ENCODE data around the gene PRB4. TPM values are rescaled to one million over a fixed set of nuclear protein-coding genes. Genes with fewer than 3 reads are reported as not detected.

The PRB4 gene
- total and polyA plus RNA-seq, 11 donors, result not detected

GRCh38 chr12:11269607-11270006 lies 40.6 kb downstream of the PRB4 start, which contains the start of gene PRB3:
Gene PRB3, minus strand, starts transcription at chr12:11269707. Its CDS starts 38 bp downstream, at chr12:11269669.
- H3K9me3 ChIP-seq, result no peaks in the 10 kb centered on the region

DNA sequence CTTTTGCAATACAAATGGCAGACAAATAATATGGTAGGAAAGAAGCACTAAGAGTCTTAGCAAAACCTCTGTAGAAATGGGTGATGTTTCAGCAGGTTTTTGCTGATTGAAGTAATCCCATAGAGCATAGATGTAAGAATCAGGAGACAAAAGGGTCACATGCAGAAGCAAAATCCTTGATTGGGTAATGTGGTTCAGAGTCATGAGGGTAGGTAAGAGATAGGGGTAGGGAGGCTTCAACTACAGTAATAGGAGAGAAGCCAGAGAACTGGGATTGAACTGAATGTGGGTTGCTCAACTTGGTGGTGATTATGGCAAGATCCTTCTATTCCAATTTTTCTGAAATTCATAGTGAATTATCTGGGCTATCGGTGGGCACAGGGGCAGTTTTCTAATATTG lies 45.7 kb downstream of the PRB4 start:
- intact Hi-C loops (cut with DNase I), result no loop called here
- ATAC-seq (no peak), DNase-seq (no peak)
- Histone ChIP-seq H3K4me1 (no peaks in the 10 kb centered on the region), H3K27ac (no peak overlapping the region), H3K27me3 (no peaks in the 10 kb centered on the region), H3K4me3 (no peak overlapping the region), H3K9me3 (peaks cover 0 to 30% (median 0%) of the 10 kb centered on the region in 12 donors), H3K36me3 (no peaks in the 10 kb centered on the region)
- WGBS, 4 donors, result 95 to 100% (median 96%) methylated on average over 1 of the region's 1 CpG
- no peak for TF ChIP-seq POLR2A (IDR thresholded peaks at IDR 0.05)
- no peak for TF ChIP-seq CTCF (IDR thresholded peaks at IDR 0.05)

More at GRCh38 chr12:11269607-11270006, 40.6 kb downstream of the PRB4 start, which contains the start of gene PRB3:
- no peak within 1 kb of the TSS for H3K4me3 ChIP-seq
- H3K27me3 ChIP-seq, result no peaks in the 10 kb centered on the region
- no peak for TF ChIP-seq POLR2A (IDR thresholded peaks at IDR 0.05)
- no peak for TF ChIP-seq CTCF (IDR thresholded peaks at IDR 0.05)
- 83 to 88% (median 84%) methylated on average over 3 of the region's 3 CpGs for WGBS, 4 donors
- no peaks in the 10 kb centered on the region for H3K4me1 ChIP-seq
- H3K36me3 ChIP-seq, result no peaks in the 10 kb centered on the region
- ATAC-seq (no peak), DNase-seq (no peak)
- intact Hi-C loops (cut with DNase I), result no loop called here
- no peak within 1 kb of the TSS for H3K27ac ChIP-seq

Other genes starting within 250 kb of the PRB4 start
- 1 to 10 TPM in 2 of 9 donors, under 1 TPM in 3, not detected in 4; 0.37 to 1.6 (median 0.79) TPM for gene TAS2R46, start 248.1 kb downstream of the PRB4 start, total RNA-seq
- not detected for gene TAS2R46, start 248.1 kb downstream of the PRB4 start, polyA plus RNA-seq
- gene TAS2R43, start 218.1 kb downstream of the PRB4 start, total RNA-seq, result under 1 TPM in 2 of 9 donors, not detected in 7; 0.37 to 0.88 TPM
- not detected for gene TAS2R43, start 218.1 kb downstream of the PRB4 start, polyA plus RNA-seq
- 1 to 10 TPM in 4 of 9 donors, under 1 TPM in 5; 0.47 to 1.5 (median 0.82) TPM for gene TAS2R30, start 175.8 kb downstream of the PRB4 start, total RNA-seq
- gene TAS2R30, start 175.8 kb downstream of the PRB4 start, polyA plus RNA-seq, result under 1 TPM in 1 of 2 donors, not detected in 1; 0.15 TPM
- 10 to 100 TPM; 13.0 to 24.5 (median 16.9) TPM for gene SMIM10L1, start 139.2 kb downstream of the PRB4 start, total RNA-seq
- gene SMIM10L1, start 139.2 kb downstream of the PRB4 start, polyA plus RNA-seq, result 10 to 100 TPM; 12.9 to 23.7 TPM
- not detected for gene TAS2R42, start 123.5 kb downstream of the PRB4 start, total RNA-seq
- not detected for gene TAS2R42, start 123.5 kb downstream of the PRB4 start, polyA plus RNA-seq
- gene PRB3, start 40.7 kb downstream of the PRB4 start, total RNA-seq, result not detected
- not detected for gene PRB3, start 40.7 kb downstream of the PRB4 start, polyA plus RNA-seq
- not detected for gene PRB2, start 85.1 kb upstream of the PRB4 start, total RNA-seq
- gene PRB2, start 85.1 kb upstream of the PRB4 start, polyA plus RNA-seq, result not detected